Stimulated activated CD4-positive, alpha-beta T cell treated with anti-CD3 and anti-CD28 coated beads, TNF-alpha, amount 100 ng/mL, for 48 hours (primary cell): ENCODE results near the gene LRRN3.

Experiments
- DNase-seq, 3 donors: peaks; one replicate each; pipeline ENCODE4 v3.0.0-alpha.2; 2020; ENCODE audit warnings: low read depth in 3 of 3

The LRRN3 gene

GRCh38 chr7:111077001-111077400 is 13.9 kb upstream of the LRRN3 start:
- DNase-seq: no peak

DNA sequence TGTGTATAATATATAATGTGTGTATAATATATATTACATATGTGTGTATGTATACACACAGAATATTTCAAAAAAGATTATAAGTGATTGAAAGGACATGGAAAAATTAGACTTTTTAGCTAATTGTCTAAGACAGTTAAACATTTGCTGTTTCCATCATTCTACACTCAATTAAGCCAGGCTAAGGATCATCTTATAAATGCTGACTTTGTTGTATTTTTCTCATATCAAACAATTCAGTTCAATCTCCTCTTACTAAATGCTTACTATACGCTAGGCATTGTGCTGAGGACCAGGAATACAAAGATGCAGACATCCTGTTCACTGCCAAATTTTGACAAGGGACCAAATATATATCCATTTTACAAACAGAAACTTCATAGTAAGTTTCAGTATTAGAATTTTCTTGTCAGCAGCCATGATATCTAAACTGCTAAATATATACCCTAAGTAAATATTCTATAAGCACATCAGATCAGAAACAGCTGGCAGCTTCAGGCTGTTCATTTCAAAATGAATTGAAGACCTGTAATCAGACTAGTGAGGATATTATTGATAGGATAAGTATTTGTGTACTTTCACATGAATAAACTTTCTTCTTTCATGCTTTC is 10.3 kb upstream of the LRRN3 start:
- DNase-seq: no peak

- no peak for DNase-seq
Measured at GRCh38 chr7:111081546-111082267, 9.2 kb upstream of the LRRN3 start.

GRCh38 chr7:111082351-111082750 is 8.6 kb upstream of the LRRN3 start:
- DNase-seq: no peak

GRCh38 chr7:111083413-111083812 is 7.5 kb upstream of the LRRN3 start:
- peak in 1 of 3 donors; percentile 20 for DNase-seq

DNA sequence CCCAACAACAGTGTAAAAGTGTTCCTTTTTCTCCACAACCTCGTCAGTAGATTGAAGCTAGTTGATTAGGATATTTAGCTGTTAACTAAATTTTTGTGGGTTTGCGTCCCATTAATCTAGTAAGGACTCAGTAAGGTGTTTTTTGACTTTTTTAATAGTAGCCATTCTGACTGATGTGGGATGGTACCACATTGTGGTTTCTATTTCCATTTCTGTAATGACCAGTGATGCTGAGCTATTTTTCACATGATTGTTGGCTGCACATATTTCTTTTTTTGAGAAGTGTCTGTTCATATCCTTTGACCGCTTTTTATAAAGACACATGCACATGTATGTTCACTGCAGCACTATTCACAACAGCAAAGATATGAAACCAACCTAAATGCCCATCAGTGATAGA is 5.6 kb upstream of the LRRN3 start:
- no peak for DNase-seq

- DNase-seq: no peak
Measured at GRCh38 chr7:111086532-111086931, 4.4 kb upstream of the LRRN3 start.

GRCh38 chr7:111088328-111088727 is 2.6 kb upstream of the LRRN3 start:
- no peak for DNase-seq

- DNase-seq: no peak
Measured at GRCh38 chr7:111089822-111090426, 1.0 kb upstream of the LRRN3 start.

GRCh38 chr7:111091593-111092358 is 849 bp downstream of the LRRN3 start:
- no peak for DNase-seq

DNA sequence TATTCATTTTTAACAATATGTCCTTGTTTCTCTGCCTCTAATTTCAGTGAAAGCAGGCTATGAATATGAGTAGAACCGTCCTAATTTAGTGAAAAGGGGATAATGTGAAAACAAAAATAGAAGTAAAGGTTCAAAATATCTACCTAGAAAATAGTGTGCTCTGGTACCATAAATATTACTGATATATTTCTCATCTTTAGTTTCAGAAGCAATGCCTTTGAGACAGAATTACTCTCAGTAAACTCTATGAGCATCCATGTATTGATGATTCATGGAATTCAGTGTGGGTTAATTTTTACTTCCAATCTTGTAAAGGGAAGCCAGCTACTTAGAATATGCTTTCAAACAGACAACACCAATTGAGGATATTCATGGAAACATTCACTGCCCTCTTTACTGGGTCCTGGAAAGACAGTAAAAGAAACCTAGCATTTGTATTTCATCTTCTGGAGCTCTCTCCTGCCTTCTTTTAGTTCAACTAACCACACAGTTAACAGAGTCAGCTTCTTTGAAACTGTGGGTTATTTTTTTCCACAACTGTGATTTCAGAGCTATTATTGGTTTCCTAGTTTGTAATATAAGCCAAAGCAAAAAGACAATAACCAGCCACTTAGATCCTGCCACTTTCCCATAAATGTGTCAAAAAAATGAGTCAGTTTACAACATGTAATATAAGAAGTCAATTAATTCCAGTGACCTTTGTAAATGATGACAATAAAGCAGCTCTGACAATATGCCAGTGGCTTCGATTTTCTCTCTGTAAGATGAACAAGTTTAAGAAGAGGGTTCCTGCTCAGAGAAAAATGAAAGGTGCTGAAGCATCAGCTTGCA is 1.7 kb downstream of the LRRN3 start:
- no peak for DNase-seq

- DNase-seq: no peak
Measured at GRCh38 chr7:111093496-111093895, 2.6 kb downstream of the LRRN3 start.

DNA sequence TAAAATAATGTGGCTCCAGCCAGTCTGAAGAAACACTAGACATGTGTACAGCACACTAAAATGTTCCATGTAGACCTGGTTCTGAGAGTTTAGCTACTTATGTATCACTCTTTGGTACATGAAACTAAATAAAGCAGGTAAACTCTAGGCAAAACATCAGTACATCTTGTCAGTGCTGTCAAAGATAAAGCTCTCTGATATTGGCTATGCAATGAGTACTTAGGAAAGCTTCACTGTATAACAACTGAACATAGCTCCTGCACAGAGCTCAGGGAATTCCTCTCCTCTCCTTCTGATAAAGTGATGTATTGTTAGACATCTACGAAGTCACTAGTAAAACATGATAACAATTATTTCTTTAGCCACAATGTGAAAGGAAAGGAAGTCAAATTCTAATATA is 3.5 kb downstream of the LRRN3 start:
- no peak for DNase-seq

- no peak for DNase-seq
Measured at GRCh38 chr7:111096997-111097396, 6.1 kb downstream of the LRRN3 start.

- peak in 1 of 3 donors; percentile 17 for DNase-seq
Measured at GRCh38 chr7:111098011-111098925, 7.3 kb downstream of the LRRN3 start.

- no peak for DNase-seq
Measured at GRCh38 chr7:111098926-111099250, 8.0 kb downstream of the LRRN3 start.

- no peak for DNase-seq
Measured at GRCh38 chr7:111101856-111102646, 11.1 kb downstream of the LRRN3 start.

- DNase-seq: no peak
Measured at GRCh38 chr7:111103136-111103535, 12.2 kb downstream of the LRRN3 start.

- DNase-seq: no peak
Measured at GRCh38 chr7:111103678-111104274, 12.8 kb downstream of the LRRN3 start.
